BLaER1 (cell line): Measurements from ENCODE around the gene EHD2.
"Not testable (repeated sequence)": the region's sequence is repeated elsewhere in the genome, so short reads cannot be mapped to it uniquely, and the experiment has no call there.

Experiments
- H3K27ac ChIP-seq: shearing (Covaris generic); formaldehyde crosslinking; 2 replicates; pipeline ENCODE4 v1.8.1; 2022
- H3K27me3 ChIP-seq: shearing (Covaris generic); formaldehyde crosslinking; 2 replicates; pipeline ENCODE4 v1.8.1; 2022
- H3K36me3 ChIP-seq: shearing (Covaris generic); formaldehyde crosslinking; 2 replicates; pipeline ENCODE4 v1.8.1; 2022
- H3K4me1 ChIP-seq: shearing (Covaris generic); formaldehyde crosslinking; 2 replicates; pipeline ENCODE4 v1.8.1; 2022
- H3K4me2 ChIP-seq: shearing (Covaris generic); formaldehyde crosslinking; 2 replicates; pipeline ENCODE4 v1.8.1; 2022
- H3K4me3 ChIP-seq: shearing (Covaris generic); formaldehyde crosslinking; 2 replicates; pipeline ENCODE4 v1.8.1; 2022
- H3K9ac ChIP-seq: shearing (Covaris generic); formaldehyde crosslinking; 2 replicates; pipeline ENCODE4 v1.8.1; 2022
- H3K9me3 ChIP-seq: shearing (Covaris generic); formaldehyde crosslinking; 2 replicates; pipeline ENCODE4 v1.8.1; 2022
- H4K20me1 ChIP-seq: shearing (Covaris generic); formaldehyde crosslinking; 2 replicates; pipeline ENCODE4 v1.8.1; 2022
- Cebpa-rat ChIP-seq: shearing (Covaris generic); IDR thresholded peaks from 2 replicates; pipeline ENCODE4 v1.8.1; 2022

Gene EHD2

GRCh38 chr19:47745010-47745901 is 32.0 kb downstream of the EHD2 start, which contains the start of gene NOP53:
Gene NOP53, plus strand, starts transcription at chr19:47745546. Its CDS starts 14 bp downstream, at chr19:47745560.
- Histone ChIP-seq H3K9ac (peak within 1 kb of the TSS; percentile 98), H3K9me3 (no peaks in the 10 kb centered on the region), H4K20me1 (peaks cover 33% of the 10 kb centered on the region), H3K27me3 (no peaks in the 10 kb centered on the region), H3K4me3 (peak within 1 kb of the TSS; percentile 83), H3K4me1 (peaks cover 93% of the 10 kb centered on the region), H3K36me3 (peaks cover 33% of the 10 kb centered on the region), H3K27ac (peak within 1 kb of the TSS; percentile 98), H3K4me2 (peak within 1 kb of the TSS; percentile 86)
- TF ChIP-seq Cebpa-rat: no peak

GRCh38 chr19:47746129-47746528 is 32.9 kb downstream of the EHD2 start:
- H3K4me1 ChIP-seq: peaks cover 93% of the 10 kb centered on the region
- not testable (repeated sequence) for H3K9me3 ChIP-seq, H3K27me3 ChIP-seq
- peaks cover 42% of the 10 kb centered on the region for H3K36me3 ChIP-seq
- H3K4me3 ChIP-seq: peak overlapping the region; percentile 83
- H3K9ac ChIP-seq: peak overlapping the region; percentile 98
- peaks cover 42% of the 10 kb centered on the region for H4K20me1 ChIP-seq
- peak overlapping the region; percentile 98 for H3K27ac ChIP-seq
- H3K4me2 ChIP-seq: peak overlapping the region; percentile 86

- TF ChIP-seq Cebpa-rat: no peak
- Histone ChIP-seq H3K9me3 (no peaks in the 10 kb centered on the region), H3K4me1 (peaks cover 93% of the 10 kb centered on the region), H4K20me1 (peaks cover 74% of the 10 kb centered on the region), H3K4me2 (peak overlapping the region; percentile 86), H3K27ac (peak overlapping the region; percentile 98), H3K27me3 (no peaks in the 10 kb centered on the region), H3K36me3 (peaks cover 73% of the 10 kb centered on the region), H3K9ac (peak overlapping the region; percentile 69), H3K4me3 (peak overlapping the region; percentile 54)
Observed at GRCh38 chr19:47749326-47749725, 36.1 kb downstream of the EHD2 start.

- peaks cover 88% of the 10 kb centered on the region for H4K20me1 ChIP-seq
- H3K36me3 ChIP-seq: peaks cover 87% of the 10 kb centered on the region
- H3K9ac ChIP-seq: peak overlapping the region; percentile 69; the same call in 1 of the 2 replicates
- peak overlapping the region; percentile 98 for H3K27ac ChIP-seq
- TF ChIP-seq Cebpa-rat: no peak
- no peaks in the 10 kb centered on the region for H3K27me3 ChIP-seq
- peaks cover 95% of the 10 kb centered on the region for H3K4me1 ChIP-seq
- H3K4me3 ChIP-seq: no peak overlapping the region
- peak overlapping the region; percentile 86 for H3K4me2 ChIP-seq
- no peaks in the 10 kb centered on the region for H3K9me3 ChIP-seq
Observed at GRCh38 chr19:47750752-47751151, 37.5 kb downstream of the EHD2 start.

- peaks cover 94% of the 10 kb centered on the region for H3K36me3 ChIP-seq
- H3K9ac ChIP-seq: peak overlapping the region; percentile 27; the same call in 1 of the 2 replicates
- peak overlapping the region; percentile 66 for H3K27ac ChIP-seq
- H3K9me3 ChIP-seq: no peaks in the 10 kb centered on the region
- no peak for TF ChIP-seq Cebpa-rat
- H3K27me3 ChIP-seq: no peaks in the 10 kb centered on the region
- H4K20me1 ChIP-seq: peaks cover 95% of the 10 kb centered on the region
- H3K4me2 ChIP-seq: peak overlapping the region; percentile 86
- peak overlapping the region; percentile 47 for H3K4me3 ChIP-seq
- peaks cover 78% of the 10 kb centered on the region for H3K4me1 ChIP-seq
Observed at GRCh38 chr19:47752440-47753211, 39.4 kb downstream of the EHD2 start.

GRCh38 chr19:47754206-47755064 is 41.2 kb downstream of the EHD2 start:
- Histone ChIP-seq H3K27ac (peak overlapping the region; percentile 41), H3K36me3 (peaks cover 99% of the 10 kb centered on the region), H3K4me3 (peak overlapping the region; percentile 22; the same call in 1 of the 2 replicates), H3K9ac (peak overlapping the region; percentile 55), H3K4me1 (peaks cover 60% of the 10 kb centered on the region), H3K9me3 (no peaks in the 10 kb centered on the region), H3K4me2 (peak overlapping the region; percentile 86), H3K27me3 (no peaks in the 10 kb centered on the region), H4K20me1 (peaks cover 94% of the 10 kb centered on the region)
- TF ChIP-seq Cebpa-rat: no peak

- Histone ChIP-seq H3K4me2 (peak overlapping the region; percentile 86), H3K4me3 (peak overlapping the region; percentile 22; the same call in 1 of the 2 replicates), H3K27me3 (no peaks in the 10 kb centered on the region), H4K20me1 (peaks cover 86% of the 10 kb centered on the region), H3K9ac (peak overlapping the region; percentile 55), H3K27ac (peak overlapping the region; percentile 41), H3K9me3 (no peaks in the 10 kb centered on the region), H3K36me3 (peaks cover 98% of the 10 kb centered on the region), H3K4me1 (peaks cover 52% of the 10 kb centered on the region)
- no peak for TF ChIP-seq Cebpa-rat
Observed at GRCh38 chr19:47755065-47755761, 42.0 kb downstream of the EHD2 start.

GRCh38 chr19:47755762-47756626 is 42.8 kb downstream of the EHD2 start:
- H3K4me2 ChIP-seq: no peak overlapping the region
- H3K36me3 ChIP-seq: peaks cover 96% of the 10 kb centered on the region
- no peak overlapping the region for H3K4me3 ChIP-seq
- no peak for TF ChIP-seq Cebpa-rat
- peaks cover 84% of the 10 kb centered on the region for H4K20me1 ChIP-seq
- no peaks in the 10 kb centered on the region for H3K9me3 ChIP-seq
- H3K27me3 ChIP-seq: no peaks in the 10 kb centered on the region
- H3K27ac ChIP-seq: 0 out of 2 replicates have a peak overlapping the region, but pooled peaks have one; percentile 41
- peaks cover 44% of the 10 kb centered on the region for H3K4me1 ChIP-seq
- no peak overlapping the region for H3K9ac ChIP-seq
